SK-N-SH (cell line): ENCODE results near the gene PKNOX2. TPM values are rescaled to one million over a fixed set of nuclear protein-coding genes. Genes with fewer than 3 reads are reported as not detected.

Experiments used
- CTCF ChIA-PET: fragments of 300-600, 350-600 bp; formaldehyde crosslinking; extraction: SDS; loops from one replicate; lab custom pipeline; 2021; lab: Yijun Ruan, JAX
- POLR2A ChIA-PET: fragments of 350-600 bp; sonication (Branson Sonifier 250); formaldehyde crosslinking; extraction: SDS; loops from one replicate; lab custom pipeline; 2020; ENCODE audit warnings: antibody characterized with exemption, inconsistent platforms; lab: Yijun Ruan, JAX
- DNase-seq: peaks from one replicate; pipeline ENCODE4 v3.0.0; 2012
- H2AFZ ChIP-seq: fragments of 200-600 bp; sonication (generic); 2 replicates; pipeline ENCODE4 v1.8.1; 2016; ENCODE audit warnings: antibody characterized with exemption, mild to moderate bottlenecking, low read depth
- H3F3A ChIP-seq: fragments of 200-600 bp; sonication (generic); replicated peaks from 2 replicates; pipeline ENCODE3; 2016; ENCODE audit warnings: antibody characterized with exemption, mild to moderate bottlenecking; ENCODE audit not compliant: insufficient read depth
- H3K27ac ChIP-seq, 2 experiments: fragments of 200-500 bp in 1 of 2; fragments of 200-600 bp in 1 of 2; sonication (Bioruptor generic) in 1 of 2; sonication (generic), shearing (Covaris generic) in 1 of 2; 2 replicates each; pipeline versions ENCODE4 v1.5.1 to v1.6.1; 2014 to 2016; ENCODE audit warnings: low read depth in 2 of 2, inconsistent platforms in 1 of 2, low read length in 1 of 2, mild to moderate bottlenecking in 1 of 2, mixed read lengths in 1 of 2
- H3K27me3 ChIP-seq: fragments of 200-600 bp; sonication (generic), shearing (Covaris generic); 2 replicates; pipeline ENCODE4 v1.6.1; 2016; ENCODE audit warnings: mixed run types; ENCODE audit not compliant: insufficient read depth
- H3K36me3 ChIP-seq, 2 experiments: fragments of 200-500 bp in 1 of 2; fragments of 200-600 bp in 1 of 2; sonication (Bioruptor generic) in 1 of 2; sonication (generic) in 1 of 2; replicated peaks in 1 of 2; 2 replicates each; pipeline versions ENCODE3 to v1.5.1; 2014 to 2016; ENCODE audit warnings: low read length in 1 of 2, mild to moderate bottlenecking in 1 of 2; ENCODE audit not compliant: insufficient read depth in 2 of 2, control insufficient read depth in 1 of 2
- H3K4me1 ChIP-seq, 2 experiments: fragments of 200-500 bp in 1 of 2; fragments of 200-600 bp in 1 of 2; sonication (Bioruptor generic) in 1 of 2; sonication (generic), shearing (Covaris generic) in 1 of 2; 2 replicates each; pipeline versions ENCODE4 v1.5.1 to v1.6.1; 2014 to 2016; ENCODE audit warnings: low read depth in 1 of 2, low read length in 1 of 2, mixed run types in 1 of 2; ENCODE audit not compliant: insufficient read depth in 2 of 2, control insufficient read depth in 1 of 2
- H3K4me2 ChIP-seq: fragments of 200-600 bp; sonication (generic), shearing (Covaris generic); 2 replicates; pipeline ENCODE4 v1.6.1; 2017; ENCODE audit warnings: mixed run types
- H3K4me3 ChIP-seq, 2 experiments: fragments of 200-500 bp in 1 of 2; fragments of 200-600 bp in 1 of 2; sonication (Bioruptor generic) in 1 of 2; sonication (generic), shearing (Covaris generic) in 1 of 2; 2 replicates each; pipeline versions ENCODE4 v1.5.1 to v1.8.1; 2014 to 2016; ENCODE audit warnings: low read depth in 2 of 2, inconsistent platforms in 1 of 2, low read length in 1 of 2, mild to moderate bottlenecking in 1 of 2, mixed read lengths in 1 of 2, moderate library complexity in 1 of 2
- H3K79me2 ChIP-seq: fragments of 200-600 bp; sonication (generic); 2 replicates; pipeline ENCODE4 v1.8.1; 2017; ENCODE audit warnings: mild to moderate bottlenecking; ENCODE audit not compliant: insufficient read depth
- H3K9ac ChIP-seq: fragments of 200-600 bp; sonication (generic); 2 replicates; pipeline ENCODE4 v1.6.1; 2017; ENCODE audit warnings: mixed run types
- H3K9me2 ChIP-seq: fragments of 200-600 bp; sonication (generic); 2 replicates; pipeline ENCODE4 v1.6.1; 2017; ENCODE audit warnings: mixed run types
- H3K9me3 ChIP-seq: fragments of 200-600 bp; sonication (generic); 2 replicates; pipeline ENCODE4 v1.6.1; 2017; ENCODE audit warnings: mixed run types, mild to moderate bottlenecking, moderate library complexity
- H4K20me1 ChIP-seq: fragments of 200-600 bp; sonication (generic); 2 replicates; pipeline ENCODE4 v1.6.1; 2017; ENCODE audit warnings: mild to moderate bottlenecking, mixed run types; ENCODE audit not compliant: insufficient read depth
- EP300 ChIP-seq, 2 experiments: IDR thresholded peaks; 2 replicates each; pipeline versions ENCODE4 v1.4.0 to v1.6.1; 2012; ENCODE audit warnings: borderline replicate concordance in 1 of 2, low read depth in 1 of 2, low read length in 1 of 2
- FOSL2 ChIP-seq: IDR thresholded peaks from 2 replicates; pipeline ENCODE4 v1.4.0; 2012; ENCODE audit warnings: low read depth, mild to moderate bottlenecking, moderate library complexity, borderline replicate concordance
- FOXJ3 ChIP-seq: sonication (generic); formaldehyde crosslinking; IDR thresholded peaks from 2 replicates; pipeline ENCODE4 v1.5.1; 2020; ENCODE audit warnings: mild to moderate bottlenecking, missing genetic modification reagents
- GABPA ChIP-seq: IDR thresholded peaks from 2 replicates; pipeline ENCODE4 v1.4.0; 2012; ENCODE audit warnings: low read depth, mild to moderate bottlenecking
- GATA2 ChIP-seq: sonication (generic); formaldehyde crosslinking; IDR thresholded peaks from 2 replicates; pipeline ENCODE4 v1.5.0; 2020; ENCODE audit warnings: mild to moderate bottlenecking, missing genetic modification reagents
- IRF3 ChIP-seq: fragments of 150-350 bp; IDR thresholded peaks from 2 replicates; pipeline ENCODE4 v1.6.1; 2016; ENCODE audit warnings: mild to moderate bottlenecking, low read depth, low read length
- JUND ChIP-seq: IDR thresholded peaks from 2 replicates; pipeline ENCODE4 v1.4.0; 2012
- PBX3 ChIP-seq: IDR thresholded peaks from 2 replicates; pipeline ENCODE4; 2012
- RAD21 ChIP-seq: IDR thresholded peaks from 2 replicates; pipeline ENCODE4 v1.6.1; 2012; ENCODE audit warnings: mild to moderate bottlenecking, low read length
- RCOR1 ChIP-seq: fragments of 150-350 bp; IDR thresholded peaks from 2 replicates; pipeline ENCODE4 v1.6.1; 2017; ENCODE audit warnings: antibody characterized with exemption, low read length
- RFX5 ChIP-seq: IDR thresholded peaks from 2 replicates; pipeline ENCODE4 v1.6.1; 2012; ENCODE audit warnings: mild to moderate bottlenecking, improper control_type of control experiment, low read length
- RXRA ChIP-seq: IDR thresholded peaks from 2 replicates; pipeline ENCODE4 v1.4.0; 2012; ENCODE audit warnings: low read depth, mild to moderate bottlenecking, borderline replicate concordance
- SIN3A ChIP-seq: IDR thresholded peaks from 2 replicates; pipeline ENCODE4 v1.6.1; 2012; ENCODE audit warnings: low read depth, mild to moderate bottlenecking, low read length, moderate library complexity, borderline replicate concordance
- SMC3 ChIP-seq: IDR thresholded peaks from 2 replicates; pipeline ENCODE4 v1.6.1; 2012; ENCODE audit warnings: low read depth, low read length, improper control_type of control experiment
- TAF1 ChIP-seq: IDR thresholded peaks from 2 replicates; pipeline ENCODE4 v1.6.1; 2012; ENCODE audit warnings: low read depth, mild to moderate bottlenecking, low read length, moderate library complexity, borderline replicate concordance
- TCF12 ChIP-seq: IDR thresholded peaks from 2 replicates; pipeline ENCODE4 v1.4.0; 2012
- USF2 ChIP-seq: fragments of 150-350 bp; IDR thresholded peaks from 2 replicates; pipeline ENCODE4 v1.6.1; 2017; ENCODE audit warnings: antibody characterized with exemption, low read length, low read depth, borderline replicate concordance
- WGBS: methylation state at CpG from one replicate; pipeline ENCODE4 v1.1.6; 2017; ENCODE audit warnings: low lambda C conversion rate; 5-methylcytosine and 5-hydroxymethylcytosine counted together
- polyA plus RNA-seq, 3 experiments: library from polyadenylated mRNA; depleted of rRNA; stranded (reverse); fragments of >200 nt; gene quantifications; 2 replicates each; pipeline ENCODE4 v1.2.3, GENCODE V29; 2012

Gene PKNOX2
- polyA plus RNA-seq, 1 of the 3 experiments (the other 2 are of a cell fraction): 0.02 TPM

- H2AFZ ChIP-seq: no peak overlapping the region
- H3F3A ChIP-seq: no peaks in the 10 kb centered on the region
- H3K36me3 ChIP-seq: no peaks in the 10 kb centered on the region
- no peak overlapping the region for H3K4me3 ChIP-seq
- peaks cover 0 to 7% of the 10 kb centered on the region in 2 experiments; a peak in 1 of 4 replicates for H3K4me1 ChIP-seq
- no peaks in the 10 kb centered on the region for H3K79me2 ChIP-seq
- peaks cover 6% of the 10 kb centered on the region for H3K27me3 ChIP-seq
- 83% methylated on average over 14 of the region's 16 CpGs for WGBS
- no peaks in the 10 kb centered on the region for H3K9me2 ChIP-seq
- ChIA-PET CTCF (interaction anchor here (1.6 to 3.1 kb wide), 3 partner anchors 76 to 238 kb away, joined by 4 to 10 read pairs (median 7); no protein-coding TSS in a partner anchor), POLR2A (no interaction called here)
- no peak for DNase-seq
- no peaks in the 10 kb centered on the region for H4K20me1 ChIP-seq
- H3K9ac ChIP-seq: no peak overlapping the region
- TF ChIP-seq FOXJ3 (CRISPR knock-in tag): no peak
- no peak for TF ChIP-seq RFX5
- TF ChIP-seq SIN3A: no peak
- TF ChIP-seq GABPA: no peak
- no peak for TF ChIP-seq RXRA
- no peak for TF ChIP-seq TCF12
- TF ChIP-seq TAF1: no peak
- no peak for TF ChIP-seq SMC3
- no peak for TF ChIP-seq JUND
- TF ChIP-seq IRF3: no peak
- TF ChIP-seq GATA2 (CRISPR knock-in tag): no peak
- no peak for TF ChIP-seq RAD21
- TF ChIP-seq RCOR1: no peak
- TF ChIP-seq FOSL2: no peak
- TF ChIP-seq PBX3: no peak
- TF ChIP-seq USF2: no peak
- no peak for TF ChIP-seq EP300 (IDR thresholded peaks at IDR 0.05; ENCODE audit: borderline replicate concordance in 1 of 2, low read depth in 1 of 2, low read length in 1 of 2)
- TF ChIP-seq, all 33 proteins: peak for 0
- no peak overlapping the region for H3K4me2 ChIP-seq
- no peaks in the 10 kb centered on the region for H3K9me3 ChIP-seq
- H3K27ac ChIP-seq: no peak overlapping the region
These were observed 2.3 kb downstream of the PKNOX2 start for GRCh38 chr11:125166764-125167291.
